Hepatocyte (in vitro differentiated cells): ENCODE data around the gene C5orf58. TPM values are rescaled to one million over a fixed set of nuclear protein-coding genes. Genes with fewer than 3 reads are reported as not detected.

Experiments
- DNase-seq: peaks from one replicate; pipeline ENCODE4 v3.0.0-alpha.2; 2016; ENCODE audit warnings: low spot score
- H2AFZ ChIP-seq: fragments of 200-600 bp; sonication (generic); 2 replicates; pipeline ENCODE4 v1.6.0; 2016; ENCODE audit warnings: antibody characterized with exemption, mild to moderate bottlenecking
- H3K27ac ChIP-seq: fragments of 200-600 bp; sonication (generic); 2 replicates; pipeline ENCODE4 v1.5.1; 2016; ENCODE audit warnings: mild to moderate bottlenecking
- H3K27me3 ChIP-seq: fragments of 200-600 bp; sonication (generic); 2 replicates; pipeline ENCODE4 v1.6.1; 2016
- H3K36me3 ChIP-seq: fragments of 200-600 bp; sonication (generic); replicated peaks from 2 replicates; pipeline ENCODE4 v1.5.1; 2016; ENCODE audit warnings: low read depth; ENCODE audit not compliant: insufficient read depth
- H3K4me1 ChIP-seq: fragments of 200-600 bp; sonication (generic); 2 replicates; pipeline ENCODE4 v1.5.1; 2016; ENCODE audit warnings: mild to moderate bottlenecking, moderate library complexity; ENCODE audit not compliant: insufficient read depth
- H3K4me2 ChIP-seq: fragments of 200-600 bp; sonication (generic); 2 replicates; pipeline ENCODE4 v1.6.0; 2016
- H3K4me3 ChIP-seq: fragments of 200-600 bp; sonication (generic); 2 replicates; pipeline ENCODE4 v1.5.1; 2016; ENCODE audit warnings: mild to moderate bottlenecking
- H3K79me2 ChIP-seq: fragments of 200-600 bp; sonication (generic); 2 replicates; pipeline ENCODE4 v1.6.0; 2017; ENCODE audit warnings: mild to moderate bottlenecking
- H3K9me2 ChIP-seq: fragments of 200-600 bp; sonication (generic); replicated peaks from 2 replicates; pipeline ENCODE4 v1.6.0; 2017; ENCODE audit warnings: mild to moderate bottlenecking; ENCODE audit not compliant: insufficient read depth
- H3K9me3 ChIP-seq: fragments of 200-600 bp; sonication (generic); 2 replicates; pipeline ENCODE4 v1.5.1; 2016; ENCODE audit warnings: low read depth, mild to moderate bottlenecking
- H4K20me1 ChIP-seq: fragments of 200-600 bp; sonication (generic); 2 replicates; pipeline ENCODE4 v1.6.0; 2016; ENCODE audit warnings: mild to moderate bottlenecking; ENCODE audit not compliant: insufficient read depth, poor library complexity, severe bottlenecking
- CTCF ChIP-seq: fragments of 200-600 bp; sonication (generic); IDR thresholded peaks from 2 replicates; pipeline ENCODE4 v1.5.1; 2016; ENCODE audit warnings: antibody characterized with exemption, mild to moderate bottlenecking; ENCODE audit not compliant: poor library complexity
- EZH2 ChIP-seq: fragments of 200-600 bp; sonication (generic); IDR thresholded peaks from 2 replicates; pipeline ENCODE4 v1.6.1; 2016; ENCODE audit warnings: antibody characterized with exemption, mild to moderate bottlenecking, borderline replicate concordance
- EZH2phosphoT487 ChIP-seq: fragments of 200-600 bp; sonication (generic); IDR thresholded peaks from one replicate; pipeline ENCODE4 v1.6.1; 2018; ENCODE audit warnings: antibody characterized with exemption, mild to moderate bottlenecking, low read depth, moderate library complexity; ENCODE audit not compliant: unreplicated experiment, severe bottlenecking
- WGBS: methylation state at CpG from one replicate; pipeline ENCODE4 v1.1.6; 2016; ENCODE audit warnings: low lambda C conversion rate; ENCODE audit errors: missing lambda C conversion rate; 5-methylcytosine and 5-hydroxymethylcytosine counted together
- polyA plus RNA-seq: library from polyadenylated mRNA; unstranded; fragments of >200 nt; fragmentation: Nextera tagmentation; extraction: Ambion mirVana; gene quantifications from 2 replicates; pipeline ENCODE4 v1.2.1, GENCODE V29; 2016
- total RNA-seq: library from RNA; depleted of rRNA; stranded (reverse); fragments of >200 nt; gene quantifications from 2 replicates; pipeline ENCODE4 v1.2.3, GENCODE V29; 2014

The C5orf58 gene
- total and polyA plus RNA-seq, 2 experiments from 2014 or later = 0.58 TPM; not detected in 1

GRCh38 chr5:170292179-170293104, 59.7 kb downstream of the C5orf58 start:
- Histone ChIP-seq H3K27ac (no peak overlapping the region), H3K27me3 (peaks cover 4% of the 10 kb centered on the region), H3K9me2 (no peaks in the 10 kb centered on the region), H3K36me3 (no peaks in the 10 kb centered on the region), H3K4me3 (no peak overlapping the region), H2AFZ (no peak overlapping the region), H3K9me3 (no peaks in the 10 kb centered on the region), H4K20me1 (no peaks in the 10 kb centered on the region), H3K4me1 (no peaks in the 10 kb centered on the region), H3K4me2 (no peak overlapping the region), H3K79me2 (no peaks in the 10 kb centered on the region)
- WGBS = 93% methylated on average over 4 of the region's 4 CpGs
- DNase-seq = no peak
- TF ChIP-seq EZH2phosphoT487 (no peak), CTCF (no peak), EZH2 (no peak)

GRCh38 chr5:170293273-170293672, 60.5 kb downstream of the C5orf58 start:
- Histone ChIP-seq H3K9me3 (no peaks in the 10 kb centered on the region), H3K36me3 (no peaks in the 10 kb centered on the region), H3K79me2 (no peaks in the 10 kb centered on the region), H2AFZ (no peak overlapping the region), H3K4me3 (no peak overlapping the region), H3K27ac (no peak overlapping the region), H3K4me2 (no peak overlapping the region), H4K20me1 (no peaks in the 10 kb centered on the region), H3K4me1 (no peaks in the 10 kb centered on the region), H3K27me3 (peaks cover 4% of the 10 kb centered on the region), H3K9me2 (no peaks in the 10 kb centered on the region)
- 85% methylated on average over 6 of the region's 6 CpGs for WGBS
- TF ChIP-seq EZH2phosphoT487 (no peak), CTCF (no peak), EZH2 (no peak)
- no peak for DNase-seq

GRCh38 chr5:170294057-170294456, 61.3 kb downstream of the C5orf58 start:
- H3K36me3 ChIP-seq = no peaks in the 10 kb centered on the region
- no peaks in the 10 kb centered on the region for H4K20me1 ChIP-seq
- no peak overlapping the region for H3K27ac ChIP-seq
- WGBS = 95% methylated on average over 3 of the region's 3 CpGs
- no peaks in the 10 kb centered on the region for H3K4me1 ChIP-seq
- H3K4me3 ChIP-seq = no peak overlapping the region
- DNase-seq = no peak
- no peak overlapping the region for H2AFZ ChIP-seq
- H3K9me2 ChIP-seq = no peaks in the 10 kb centered on the region
- TF ChIP-seq EZH2phosphoT487 (no peak), CTCF (no peak), EZH2 (no peak)
- H3K9me3 ChIP-seq = no peaks in the 10 kb centered on the region
- H3K27me3 ChIP-seq = peaks cover 4% of the 10 kb centered on the region
- H3K79me2 ChIP-seq = no peaks in the 10 kb centered on the region
- H3K4me2 ChIP-seq = no peak overlapping the region
